Neural progenitor cell (in vitro differentiated cells): ENCODE results near the gene NSFL1C. TPM values are rescaled to one million over a fixed set of nuclear protein-coding genes. Genes with fewer than 3 reads are reported as not detected.

Experiments
- DNase-seq: peaks from one replicate; pipeline ENCODE4 v3.0.0-alpha.2; 2016; ENCODE audit warnings: low spot score
- H2AFZ ChIP-seq: fragments of 200-600 bp; sonication (generic); replicated peaks from 2 replicates; pipeline ENCODE4 v1.6.1; 2016; ENCODE audit warnings: antibody characterized with exemption
- H3F3A ChIP-seq: fragments of 200-600 bp; sonication (generic); 2 replicates; pipeline ENCODE4 v1.6.1; 2016; ENCODE audit warnings: antibody characterized with exemption, low read depth
- H3K27ac ChIP-seq: fragments of 200-600 bp; sonication (generic); 2 replicates; pipeline ENCODE4 v1.5.1; 2016; ENCODE audit warnings: mild to moderate bottlenecking
- H3K27me3 ChIP-seq: fragments of 200-600 bp; sonication (generic); 2 replicates; pipeline ENCODE4 v1.6.1; 2016; ENCODE audit warnings: mild to moderate bottlenecking, moderate library complexity
- H3K36me3 ChIP-seq: fragments of 200-600 bp; sonication (generic); 2 replicates; pipeline ENCODE4 v1.5.1; 2016
- H3K4me1 ChIP-seq: fragments of 200-600 bp; sonication (generic); 2 replicates; pipeline ENCODE4 v1.6.1; 2016; ENCODE audit warnings: mixed run types
- H3K4me2 ChIP-seq: fragments of 200-600 bp; sonication (generic); 2 replicates; pipeline ENCODE4 v1.6.1; 2016
- H3K4me3 ChIP-seq: fragments of 200-600 bp; sonication (generic); 2 replicates; pipeline ENCODE4 v1.5.1; 2016
- H3K79me2 ChIP-seq: fragments of 200-600 bp; sonication (generic); 2 replicates; pipeline ENCODE4 v1.6.1; 2016; ENCODE audit warnings: low read depth
- H3K9ac ChIP-seq: fragments of 200-600 bp; sonication (generic); 2 replicates; pipeline ENCODE4 v1.6.1; 2016
- H3K9me3 ChIP-seq: fragments of 200-600 bp; sonication (generic); 2 replicates; pipeline ENCODE4 v1.5.1; 2016; ENCODE audit warnings: low read depth
- H4K20me1 ChIP-seq: fragments of 200-600 bp; sonication (generic); 2 replicates; pipeline ENCODE4 v1.6.1; 2016; ENCODE audit warnings: low read depth
- H3K27ac Mint-ChIP-seq: 3 replicates; pipeline ENCODE4 v1.8.0; 2021; ENCODE audit warnings: mixed read lengths
- H3K27me3 Mint-ChIP-seq: 2 replicates; pipeline ENCODE4 v1.8.0; 2022; ENCODE audit warnings: low read depth, mild to moderate bottlenecking, inconsistent platforms, moderate library complexity, mixed read lengths; ENCODE audit not compliant: insufficient read depth
- H3K36me3 Mint-ChIP-seq: 3 replicates; pipeline ENCODE4 v1.8.0; 2021; ENCODE audit warnings: mixed read lengths
- H3K4me1 Mint-ChIP-seq: 3 replicates; pipeline ENCODE4 v1.8.0; 2021; ENCODE audit warnings: mixed read lengths
- H3K4me3 Mint-ChIP-seq: 3 replicates; pipeline ENCODE4 v1.8.0; 2021; ENCODE audit warnings: mild to moderate bottlenecking, moderate library complexity, mixed read lengths
- H3K9me3 Mint-ChIP-seq: 3 replicates; pipeline ENCODE4 v1.8.0; 2020; ENCODE audit warnings: mixed read lengths
- CTCF ChIP-seq: fragments of 200-600 bp; sonication (generic); IDR thresholded peaks from 2 replicates; pipeline ENCODE4 v1.5.1; 2017; ENCODE audit warnings: antibody characterized with exemption, mild to moderate bottlenecking
- EZH2 ChIP-seq: fragments of 200-600 bp; sonication (generic); IDR thresholded peaks from 2 replicates; pipeline ENCODE4 v1.6.1; 2017; ENCODE audit warnings: antibody characterized with exemption, mild to moderate bottlenecking, moderate library complexity
- EZH2phosphoT487 ChIP-seq: fragments of 200-600 bp; sonication (generic); IDR thresholded peaks from 2 replicates; pipeline ENCODE4 v1.6.1; 2017; ENCODE audit warnings: antibody characterized with exemption
- total RNA-seq: library from RNA; depleted of rRNA; stranded (reverse); fragments of >200 nt; gene quantifications from 2 replicates; pipeline ENCODE4 v1.2.3, GENCODE V29; 2015; ENCODE audit warnings: low replicate concordance

NSFL1C gene
- total RNA-seq, 1 donor from 2014 or later, result 30.5 TPM

GRCh38 chr20:1508574-1508973 is 41.9 kb upstream of the NSFL1C start:
- peaks cover 2% of the 10 kb centered on the region for H3K27me3 Mint-ChIP-seq
- no peak overlapping the region for H3K4me3 ChIP-seq
- no peaks in the 10 kb centered on the region for H3K27me3 ChIP-seq
- no peak overlapping the region for H3K27ac Mint-ChIP-seq
- H3K4me3 Mint-ChIP-seq, result no peak overlapping the region
- H3K9me3 ChIP-seq, result no peaks in the 10 kb centered on the region
- H3K36me3 Mint-ChIP-seq, result no peaks in the 10 kb centered on the region
- no peaks in the 10 kb centered on the region for H4K20me1 ChIP-seq
- TF ChIP-seq EZH2, result no peak
- TF ChIP-seq CTCF, result no peak
- no peak for TF ChIP-seq EZH2phosphoT487
- no peaks in the 10 kb centered on the region for H3K79me2 ChIP-seq
- H2AFZ ChIP-seq, result no peak overlapping the region
- H3K9ac ChIP-seq, result no peak overlapping the region
- no peaks in the 10 kb centered on the region for H3K9me3 Mint-ChIP-seq
- no peaks in the 10 kb centered on the region for H3F3A ChIP-seq
- H3K4me1 ChIP-seq, result peaks cover 3% of the 10 kb centered on the region
- DNase-seq, result no peak
- H3K4me2 ChIP-seq, result no peak overlapping the region
- H3K36me3 ChIP-seq, result no peaks in the 10 kb centered on the region
- no peaks in the 10 kb centered on the region for H3K4me1 Mint-ChIP-seq
- H3K27ac ChIP-seq, result no peak overlapping the region

GRCh38 chr20:1507276-1507675 is 40.6 kb upstream of the NSFL1C start:
- Histone ChIP-seq H3K27ac (no peak overlapping the region), H3K9ac (no peak overlapping the region), H3K4me1 (peaks cover 3% of the 10 kb centered on the region), H3K9me3 (no peaks in the 10 kb centered on the region), H2AFZ (no peak overlapping the region), H3K36me3 (no peaks in the 10 kb centered on the region), H3K79me2 (no peaks in the 10 kb centered on the region), H3K4me3 (no peak overlapping the region), H3F3A (no peaks in the 10 kb centered on the region), H4K20me1 (no peaks in the 10 kb centered on the region), H3K4me2 (no peak overlapping the region), H3K27me3 (no peaks in the 10 kb centered on the region)
- Mint-ChIP-seq H3K36me3 (no peaks in the 10 kb centered on the region), H3K4me3 (no peak overlapping the region), H3K4me1 (no peaks in the 10 kb centered on the region), H3K9me3 (peaks cover 8% of the 10 kb centered on the region), H3K27ac (no peak overlapping the region), H3K27me3 (peaks cover 2% of the 10 kb centered on the region)
- DNase-seq, result peak; percentile 60
- TF ChIP-seq EZH2 (no peak), CTCF (no peak), EZH2phosphoT487 (no peak)

GRCh38 chr20:1505871-1506270 is 39.2 kb upstream of the NSFL1C start:
- Histone ChIP-seq H2AFZ (no peak overlapping the region), H3K27me3 (no peaks in the 10 kb centered on the region), H4K20me1 (no peaks in the 10 kb centered on the region), H3F3A (no peaks in the 10 kb centered on the region), H3K4me3 (no peak overlapping the region), H3K4me1 (peaks cover 3% of the 10 kb centered on the region), H3K4me2 (no peak overlapping the region), H3K79me2 (no peaks in the 10 kb centered on the region), H3K9ac (no peak overlapping the region), H3K27ac (no peak overlapping the region), H3K36me3 (no peaks in the 10 kb centered on the region), H3K9me3 (no peaks in the 10 kb centered on the region)
- peaks cover 9% of the 10 kb centered on the region for H3K9me3 Mint-ChIP-seq
- no peaks in the 10 kb centered on the region for H3K4me1 Mint-ChIP-seq
- no peaks in the 10 kb centered on the region for H3K36me3 Mint-ChIP-seq
- peaks cover under 1% of the 10 kb centered on the region for H3K27me3 Mint-ChIP-seq
- H3K27ac Mint-ChIP-seq, result no peak overlapping the region
- no peak for DNase-seq
- TF ChIP-seq EZH2, result no peak
- TF ChIP-seq EZH2phosphoT487, result no peak
- no peak for TF ChIP-seq CTCF
- H3K4me3 Mint-ChIP-seq, result no peak overlapping the region
